H1 (cell line): ENCODE data around the gene ATP5ME. TPM values are rescaled to one million over a fixed set of nuclear protein-coding genes. Genes with fewer than 3 reads are reported as not detected.
"Not testable (repeated sequence)": the region's sequence is repeated elsewhere in the genome, so short reads cannot be mapped to it uniquely, and the experiment has no call there.

Source experiments
- CTCF ChIA-PET: fragments of 300-600 bp; sonication (Branson Sonifier 250); formaldehyde crosslinking; loops from one replicate; lab custom pipeline; 2021; ENCODE audit not compliant: partially characterized antibody; lab: Charles Lee
- POLR2A ChIA-PET: fragments of 300-600 bp; sonication (Branson Sonifier 250); formaldehyde crosslinking; loops from one replicate; lab custom pipeline; 2021; ENCODE audit warnings: inconsistent platforms; ENCODE audit not compliant: partially characterized antibody; lab: Charles Lee
- DNase-seq, 2 experiments: peaks; one replicate each; pipeline versions ENCODE4 v3.0.0 to v3.0.0-alpha.2; 2010 to 2022; ENCODE audit warnings: low spot score in 2 of 2, low read depth in 1 of 2, mixed read lengths in 1 of 2
- FAIRE-seq: peaks from 2 replicates; lab custom pipeline; 2011; peaks lifted over from hg19 to GRCh38; lab: Jason Lieb, UNC
- H2AFZ ChIP-seq: 2 replicates; pipeline ENCODE4 v1.8.1; 2012; ENCODE audit warnings: low read length, inconsistent platforms
- H2AK5ac ChIP-seq: 2 replicates; pipeline ENCODE4 v1.6.1; 2013; ENCODE audit warnings: low read depth, low read length
- H2BK120ac ChIP-seq: replicated peaks from 2 replicates; pipeline ENCODE3; 2013; ENCODE audit warnings: low read depth, low read length, inconsistent platforms
- H2BK12ac ChIP-seq: 2 replicates; pipeline ENCODE4 v1.6.1; 2013; ENCODE audit warnings: low read depth, low read length
- H2BK15ac ChIP-seq: 2 replicates; pipeline ENCODE4 v1.6.1; 2013; ENCODE audit warnings: low read length
- H2BK20ac ChIP-seq: 2 replicates; pipeline ENCODE4 v1.6.1; 2013; ENCODE audit warnings: low read length
- H2BK5ac ChIP-seq: 2 replicates; pipeline ENCODE4 v1.6.1; 2013; ENCODE audit warnings: low read depth, low read length
- H3K14ac ChIP-seq: 2 replicates; pipeline ENCODE4 v1.6.1; 2013; ENCODE audit warnings: inconsistent platforms; ENCODE audit not compliant: insufficient read length
- H3K18ac ChIP-seq: 2 replicates; pipeline ENCODE4 v1.6.1; 2013; ENCODE audit warnings: low read length; ENCODE audit errors: extremely low read depth
- H3K23ac ChIP-seq: 2 replicates; pipeline ENCODE4 v1.6.1; 2013; ENCODE audit warnings: inconsistent platforms; ENCODE audit not compliant: insufficient read length
- H3K23me2 ChIP-seq: 2 replicates; pipeline ENCODE4 v1.6.1; 2013; ENCODE audit warnings: low read depth, low read length
- H3K27ac ChIP-seq: 2 replicates; pipeline ENCODE4 v1.6.1; 2011; ENCODE audit warnings: low read depth, low read length, inconsistent platforms
- H3K27me3 ChIP-seq, 4 experiments: replicated peaks in 1 of 4; 1 replicate in 1 of 4; 2 replicates in 3 of 4; pipeline versions ENCODE4 v1.6.1 to v1.8.1; 2011 to 2013; ENCODE audit warnings: low read length in 3 of 4, mild to moderate bottlenecking in 3 of 4, inconsistent platforms in 2 of 4, mixed read lengths in 2 of 4, moderate library complexity in 1 of 4; ENCODE audit not compliant: control insufficient read depth in 3 of 4, insufficient read depth in 3 of 4; ENCODE audit errors: extremely low read depth in 1 of 4
- H3K36me3 ChIP-seq, 4 experiments: 2 replicates each; pipeline versions ENCODE4 v1.6.1 to v1.8.1; 2011 to 2013; ENCODE audit warnings: mild to moderate bottlenecking in 4 of 4, low read length in 3 of 4, moderate library complexity in 2 of 4, control low read depth in 1 of 4, inconsistent platforms in 1 of 4; ENCODE audit not compliant: insufficient read depth in 4 of 4, control insufficient read depth in 2 of 4
- H3K4ac ChIP-seq: replicated peaks from 2 replicates; pipeline ENCODE3; 2013; ENCODE audit warnings: low read length, low read depth, mixed read lengths, inconsistent platforms; ENCODE audit not compliant: insufficient read length
- H3K4me1 ChIP-seq, 4 experiments: replicated peaks in 1 of 4; 1 replicate in 1 of 4; 2 replicates in 3 of 4; pipeline versions ENCODE4 v1.6.1 to v1.8.1; 2011 to 2013; ENCODE audit warnings: low read length in 3 of 4, inconsistent platforms in 2 of 4, mixed read lengths in 1 of 4; ENCODE audit not compliant: insufficient read depth in 4 of 4, control insufficient read depth in 3 of 4
- H3K4me2 ChIP-seq, 2 experiments: 2 replicates each; pipeline versions ENCODE4 v1.6.1 to v1.8.1; 2011 to 2013; ENCODE audit warnings: low read depth in 2 of 2, low read length in 2 of 2, control low read depth in 1 of 2, inconsistent platforms in 1 of 2, mild to moderate bottlenecking in 1 of 2; ENCODE audit not compliant: insufficient read depth in 1 of 2
- H3K4me3 ChIP-seq, 4 experiments: fragments of 200-600, 300-600 bp in 1 of 4; sonication (generic), shearing (Covaris generic), sonication (Bioruptor Twin) in 1 of 4; 2 replicates each; pipeline versions ENCODE4 v1.5.1 to v1.8.1; 2011 to 2016; ENCODE audit warnings: low read length in 4 of 4, low read depth in 3 of 4, control low read depth in 2 of 4, inconsistent platforms in 2 of 4, mild to moderate bottlenecking in 2 of 4, mixed read lengths in 1 of 4, moderate library complexity in 1 of 4; ENCODE audit not compliant: insufficient read depth in 2 of 4; ENCODE audit errors: extremely low read depth in 1 of 4
- H3K56ac ChIP-seq: replicated peaks from 2 replicates; pipeline ENCODE3; 2013; ENCODE audit warnings: low read depth, mild to moderate bottlenecking, mixed read lengths, low read length, inconsistent platforms; ENCODE audit not compliant: insufficient read length
- H3K79me1 ChIP-seq: 2 replicates; pipeline ENCODE4 v1.6.1; 2013; ENCODE audit warnings: low read depth, low read length, control low read depth
- H3K79me2 ChIP-seq, 2 experiments: 2 replicates each; pipeline versions ENCODE4 v1.6.1 to v1.8.1; 2012 to 2013; ENCODE audit warnings: low read length in 2 of 2, mild to moderate bottlenecking in 2 of 2, inconsistent platforms in 1 of 2; ENCODE audit not compliant: insufficient read depth in 2 of 2, control insufficient read depth in 1 of 2
- H3K9ac ChIP-seq, 4 experiments: replicated peaks in 1 of 4; 1 replicate in 1 of 4; 2 replicates in 3 of 4; pipeline versions ENCODE4 v1.6.1 to v1.8.1; 2011 to 2013; ENCODE audit warnings: low read depth in 3 of 4, low read length in 3 of 4, control low read depth in 2 of 4, mild to moderate bottlenecking in 2 of 4, moderate library complexity in 2 of 4, inconsistent platforms in 1 of 4; ENCODE audit errors: extremely low read depth in 1 of 4
- H3K9me3 ChIP-seq, 2 experiments: 2 replicates each; pipeline versions ENCODE4 v1.6.1 to v1.8.1; 2012 to 2013; ENCODE audit warnings: mild to moderate bottlenecking in 2 of 2, moderate library complexity in 2 of 2, control low read depth in 1 of 2, inconsistent platforms in 1 of 2, low read depth in 1 of 2, low read length in 1 of 2, mixed read lengths in 1 of 2; ENCODE audit not compliant: insufficient read depth in 2 of 2
- H4K20me1 ChIP-seq, 2 experiments: replicated peaks in 1 of 2; 2 replicates each; pipeline versions ENCODE3 to v1.8.1; 2011 to 2013; ENCODE audit warnings: inconsistent platforms in 2 of 2, low read length in 2 of 2, mild to moderate bottlenecking in 1 of 2; ENCODE audit not compliant: insufficient read depth in 2 of 2, control insufficient read depth in 1 of 2
- H4K5ac ChIP-seq: 2 replicates; pipeline ENCODE4 v1.6.1; 2013; ENCODE audit warnings: low read length, low read depth, mixed read lengths, inconsistent platforms; ENCODE audit not compliant: insufficient read length
- H4K8ac ChIP-seq: 2 replicates; pipeline ENCODE4 v1.8.0; 2013; ENCODE audit warnings: mild to moderate bottlenecking, moderate library complexity, low read length, inconsistent platforms; ENCODE audit not compliant: insufficient read depth; ENCODE audit errors: extremely low read depth
- H4K91ac ChIP-seq: replicated peaks from 2 replicates; pipeline ENCODE3; 2013; ENCODE audit warnings: low read length, mixed read lengths, inconsistent platforms; ENCODE audit not compliant: insufficient read length
- POLR2A ChIP-seq, 2 experiments: IDR thresholded peaks; 1 replicate in 1 of 2; 2 replicates in 1 of 2; pipeline ENCODE4 v1.6.1; 2011; ENCODE audit warnings: low read depth in 2 of 2, low read length in 2 of 2, mild to moderate bottlenecking in 2 of 2; ENCODE audit errors: control extremely low read depth in 1 of 2
- SP1 ChIP-seq: IDR thresholded peaks from 2 replicates; pipeline ENCODE4 v1.6.1; 2011; ENCODE audit warnings: low read depth, low read length
- TBP ChIP-seq: IDR thresholded peaks from 2 replicates; pipeline ENCODE4 v1.6.1; 2011; ENCODE audit warnings: low read depth, low read length, improper control_type of control experiment
- WGBS, 2 experiments: shearing (Covaris generic) in 1 of 2; methylation state at CpG; one replicate each; pipeline versions ENCODE4 v1.1.6 to v1.1.7; 2013 to 2015; ENCODE audit warnings: low lambda C conversion rate in 2 of 2, mixed read lengths in 2 of 2, inconsistent platforms in 1 of 2, low coverage in 1 of 2, missing lambda C conversion rate in 1 of 2; ENCODE audit not compliant: insufficient replicate concordance in 2 of 2, insufficient coverage in 1 of 2, insufficient read length in 1 of 2; ENCODE audit errors: extremely low coverage in 1 of 2, missing lambda C conversion rate in 1 of 2; 5-methylcytosine and 5-hydroxymethylcytosine counted together
- polyA plus RNA-seq, 7 experiments: library from polyadenylated mRNA; depleted of rRNA in 3 of 7; stranded (reverse) in 5 of 7; unstranded in 2 of 7; fragments of >200 nt in 5 of 7; fragments of 200-250 nt in 2 of 7; gene quantifications; 1 replicate in 5 of 7; 2 replicates in 1 of 7; 4 replicates in 1 of 7; pipeline versions ENCODE4 v1.2.1 to v1.2.3, GENCODE V29; 2011 to 2013; ENCODE audit warnings: missing spikeins in 2 of 7, mixed read lengths in 2 of 7
- total RNA-seq: library from RNA; stranded (reverse); fragmentation: NEBNext Ultra II Directional; extraction: Animal tissue kit (Norgen Biotek cat#: 25700); gene quantifications from 2 replicates; pipeline ENCODE4 v1.2.1, GENCODE V29; 2021

The ATP5ME gene
- total and polyA plus RNA-seq, 2 of the 8 experiments (the other 6 are each of a cell fraction or from before 2014, with no cell fraction given): 375 to 450 TPM

DNA sequence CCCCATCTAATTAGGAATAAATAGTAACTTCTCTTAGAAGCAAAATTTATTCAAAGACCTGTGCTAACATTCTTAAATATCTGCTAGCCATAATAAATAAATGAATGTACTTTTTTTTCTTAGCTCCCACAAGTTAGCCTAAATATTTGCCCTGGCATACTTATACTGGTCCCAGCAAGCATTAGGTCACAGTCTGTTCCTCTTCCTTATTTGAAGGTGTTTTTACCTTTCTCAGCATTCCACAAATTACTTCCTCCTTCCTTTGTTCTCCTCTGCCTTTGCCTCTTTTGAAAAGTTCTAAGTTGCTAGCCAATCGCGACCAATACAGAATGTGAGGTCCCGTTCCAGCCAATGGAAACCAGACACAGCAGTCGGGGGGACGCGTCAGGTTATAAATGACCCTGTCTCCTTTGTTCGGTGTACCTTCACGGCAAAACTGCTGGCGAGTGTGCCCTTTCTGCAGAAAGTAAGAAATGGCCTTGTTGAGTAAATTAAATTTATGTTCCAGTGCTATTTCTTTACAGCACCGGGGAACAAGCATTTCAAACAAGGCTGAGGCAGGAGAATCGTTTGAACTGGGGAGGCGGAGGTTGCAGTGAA is 20.4 kb upstream of the ATP5ME start:
- CTCF ChIA-PET: interaction anchor here (1.0 to 3.9 kb wide), 2 partner anchors 10 to 65 kb away, joined by 4 to 24 read pairs; no protein-coding TSS in a partner anchor
- not testable (repeated sequence) for H3K27me3 ChIP-seq, DNase-seq

More for the DNA sequence above, 20.4 kb upstream of the ATP5ME start:
- POLR2A ChIA-PET: interaction anchor here (0.8 to 2.3 kb wide), 6 partner anchors 9 to 23 kb away, joined by 3 to 6 read pairs (median 3); no protein-coding TSS in a partner anchor
- H3K4me3 ChIP-seq: peak overlapping the region in 1 of 4 experiments; percentile 17; a peak in 1 of 8 replicates
- H3K9ac ChIP-seq, H3K36me3 ChIP-seq, H4K20me1 ChIP-seq, H3K56ac ChIP-seq, H3K4me1 ChIP-seq: not testable (repeated sequence)
- peak; percentile 71; the same call in 1 of the 2 replicates for TF ChIP-seq TBP
- TF ChIP-seq SP1: 0 out of 2 replicates have a peak, but pooled peaks have one; percentile 12
- TF ChIP-seq POLR2A (IDR thresholded peaks at IDR 0.05; ENCODE audit: control extremely low read depth in 1 of 2, low read depth in 2 of 2, low read length in 2 of 2): 0 out of 3 replicates have a peak, but pooled peaks of 1 of the 2 experiments have one; percentile 67
- TF ChIP-seq, all 59 proteins: peak for 3; not testable (repeated sequence) for 56
- not testable (repeated sequence) for H2BK12ac ChIP-seq, H3K4ac ChIP-seq, H2BK15ac ChIP-seq, H2BK120ac ChIP-seq, H3K4me2 ChIP-seq, H3K14ac ChIP-seq, H3K23ac ChIP-seq, H3K18ac ChIP-seq, H3K23me2 ChIP-seq, H2AK5ac ChIP-seq, FAIRE-seq, H2BK20ac ChIP-seq, H3K79me1 ChIP-seq, H3K79me2 ChIP-seq, H3K27ac ChIP-seq, H4K91ac ChIP-seq, H2AFZ ChIP-seq, H4K5ac ChIP-seq, H2BK5ac ChIP-seq, H3K9me3 ChIP-seq
- H4K8ac ChIP-seq: peak overlapping the region; percentile 11; the same call in 1 of the 2 replicates
- 79% methylated on average over 12 of the region's 12 CpGs; no CpG with 5 or more reads in 1 of the 2 experiments for WGBS, 2 experiments
